Measurements from ENCODE around the gene SERPING1. TPM values are rescaled to one million over a fixed set of nuclear protein-coding genes. Genes with fewer than 3 reads are reported as not detected.

SERPING1 gene
- total RNA-seq, 1 donor from 2014 or later, result 94.6 TPM

- Histone ChIP-seq H3K4me3 (no peak overlapping the region), H3K9me3 (replicated peaks) (no peaks in the 10 kb centered on the region), H3K27me3 (ENCODE audit: low read depth) (peaks cover 8% of the 10 kb centered on the region), H3K36me3 (no peaks in the 10 kb centered on the region), H3K27ac (replicated peaks) (no peak overlapping the region), H3K4me1 (peaks cover 66% of the 10 kb centered on the region)
- intact Hi-C loops (cut with micrococcal nuclease), result loop anchor here (5.0 kb wide), 1 partner anchor 74 kb away; the partner anchor contains the start of gene UBE2L6
- TF ChIP-seq CTCF (IDR thresholded peaks at IDR 0.05; ENCODE audit: borderline replicate concordance), result peak; percentile 62
- DNase-seq, result no peak
Observed at GRCh38 chr11:57641011-57641807, 43.7 kb downstream of the SERPING1 start.

DNA sequence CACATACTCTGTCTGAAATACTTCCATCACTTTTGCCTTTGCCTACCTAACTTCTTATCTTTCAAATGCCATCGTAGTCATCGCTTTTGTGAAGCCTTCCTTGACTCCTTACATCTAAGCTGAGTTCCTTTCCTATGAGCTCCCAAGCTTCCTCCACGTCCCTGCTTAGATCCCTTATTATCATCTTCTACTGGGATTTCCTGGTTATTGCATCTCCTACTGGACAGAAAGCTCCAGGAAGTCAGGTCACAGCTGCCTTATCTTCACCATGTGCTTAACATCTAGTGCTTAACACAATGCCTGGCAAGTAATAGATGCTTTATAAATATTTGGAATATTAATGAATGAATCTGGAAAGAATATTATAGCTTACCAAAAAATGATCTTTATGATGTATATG lies 46.3 kb downstream of the SERPING1 start:
- Histone ChIP-seq H3K4me1 (peaks cover 79% of the 10 kb centered on the region), H3K27ac (replicated peaks) (peak overlapping the region; percentile 77), H3K4me3 (no peak overlapping the region), H3K36me3 (no peaks in the 10 kb centered on the region), H3K27me3 (ENCODE audit: low read depth) (peaks cover 34% of the 10 kb centered on the region), H3K9me3 (replicated peaks) (no peaks in the 10 kb centered on the region)
- DNase-seq, result no peak
- intact Hi-C loops (cut with micrococcal nuclease), result loop anchor here (5.0 kb wide), 1 partner anchor 77 kb away; the partner anchor contains the start of gene UBE2L6
- no peak for TF ChIP-seq CTCF (IDR thresholded peaks at IDR 0.05; ENCODE audit: borderline replicate concordance)

DNA sequence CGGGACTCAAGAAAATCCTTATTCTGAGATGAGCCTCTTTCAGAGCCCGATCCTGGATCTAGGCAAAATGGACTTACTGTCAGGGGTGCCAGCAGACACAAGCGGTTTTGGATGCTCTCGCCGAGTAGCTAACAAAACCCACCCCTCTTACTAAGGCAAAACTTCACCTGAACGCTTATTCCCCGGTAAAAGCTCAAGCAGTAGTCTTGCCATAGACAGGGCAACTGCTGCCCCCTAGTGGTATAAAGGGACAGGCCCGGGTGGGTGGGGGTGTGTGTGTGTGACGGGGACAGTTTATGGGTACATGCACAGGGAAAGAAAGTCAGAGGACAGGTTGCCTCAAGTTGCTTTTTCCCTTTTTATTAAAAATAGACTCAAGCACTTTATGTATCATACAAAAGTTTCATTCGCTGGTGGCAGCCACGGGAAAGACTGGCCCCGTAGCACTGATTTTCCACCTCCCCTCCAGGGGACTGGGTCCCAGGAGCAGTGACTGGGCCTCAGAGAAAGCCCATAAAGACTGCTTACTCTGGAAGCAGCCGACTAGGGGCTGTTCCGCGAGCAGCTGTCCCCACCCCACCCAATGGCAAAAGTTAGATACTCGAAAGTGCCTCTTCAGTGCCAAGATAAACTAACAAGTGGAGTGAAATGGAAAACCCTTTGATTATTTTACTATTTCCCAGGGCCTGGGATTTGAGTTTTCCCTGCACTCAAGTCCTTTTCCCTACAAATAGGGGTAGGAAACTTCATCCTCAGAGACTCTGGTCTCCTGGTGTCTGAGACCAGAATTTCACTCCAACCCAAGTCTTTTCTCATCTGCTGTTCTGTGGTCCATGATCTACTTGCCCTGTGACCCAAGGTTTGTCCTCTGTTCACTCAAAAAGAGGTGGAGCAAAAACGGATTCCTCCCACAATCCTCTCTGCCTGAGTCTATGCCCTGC lies 47.5 kb downstream of the SERPING1 start:
- no peaks in the 10 kb centered on the region for H3K36me3 ChIP-seq
- peak; percentile 75 for DNase-seq
- peaks cover 76% of the 10 kb centered on the region for H3K4me1 ChIP-seq
- intact Hi-C loops (cut with micrococcal nuclease), result loop anchor here (5.0 kb wide), 1 partner anchor 78 kb away; the partner anchor contains the start of gene UBE2L6
- H3K9me3 ChIP-seq (replicated peaks), result no peaks in the 10 kb centered on the region
- TF ChIP-seq CTCF (IDR thresholded peaks at IDR 0.05; ENCODE audit: borderline replicate concordance), result peak; percentile 90
- peak overlapping the region; percentile 77 for H3K27ac ChIP-seq (replicated peaks)
- peaks cover 47% of the 10 kb centered on the region for H3K27me3 ChIP-seq (ENCODE audit: low read depth)
- H3K4me3 ChIP-seq, result no peak overlapping the region

DNA sequence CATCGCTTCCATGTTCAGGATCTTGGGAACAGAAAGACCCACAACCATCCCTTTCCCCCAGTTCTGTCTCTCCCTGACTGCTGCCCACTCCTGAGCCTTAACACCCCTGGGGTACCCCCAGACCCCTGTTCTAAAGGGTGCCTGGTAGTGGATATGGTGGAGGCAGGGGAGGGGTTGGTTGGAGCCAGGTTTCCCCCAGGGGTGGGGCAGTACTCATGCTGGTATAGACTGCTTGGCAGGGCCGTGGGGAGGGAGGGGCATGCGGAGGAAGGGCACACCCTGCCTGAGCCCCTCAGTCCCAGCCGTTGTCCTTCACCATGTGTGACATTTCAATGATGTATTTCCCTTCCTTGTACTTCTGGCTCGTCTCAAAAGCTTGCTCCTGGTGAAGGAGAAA lies 48.2 kb downstream of the SERPING1 start:
- no peak for TF ChIP-seq CTCF (IDR thresholded peaks at IDR 0.05; ENCODE audit: borderline replicate concordance)
- intact Hi-C loops (cut with micrococcal nuclease), result no loop called here
- H3K4me1 ChIP-seq, result peaks cover 70% of the 10 kb centered on the region
- no peak overlapping the region for H3K4me3 ChIP-seq
- H3K27me3 ChIP-seq (ENCODE audit: low read depth), result peaks cover 53% of the 10 kb centered on the region
- no peak for DNase-seq
- peak overlapping the region; percentile 77 for H3K27ac ChIP-seq (replicated peaks)
- no peaks in the 10 kb centered on the region for H3K36me3 ChIP-seq
- H3K9me3 ChIP-seq (replicated peaks), result no peaks in the 10 kb centered on the region

GRCh38 chr11:57646194-57646798 lies 48.8 kb downstream of the SERPING1 start:
- DNase-seq, result no peak
- TF ChIP-seq CTCF (IDR thresholded peaks at IDR 0.05; ENCODE audit: borderline replicate concordance), result no peak
- peak overlapping the region; percentile 3 for H3K4me3 ChIP-seq
- H3K27me3 ChIP-seq (ENCODE audit: low read depth), result peaks cover 59% of the 10 kb centered on the region
- peak overlapping the region; percentile 77 for H3K27ac ChIP-seq (replicated peaks)
- H3K9me3 ChIP-seq (replicated peaks), result no peaks in the 10 kb centered on the region
- H3K4me1 ChIP-seq, result peaks cover 63% of the 10 kb centered on the region
- intact Hi-C loops (cut with micrococcal nuclease), result no loop called here
- no peaks in the 10 kb centered on the region for H3K36me3 ChIP-seq
